Right lobe of liver (tissue), 6 donors: ENCODE data around the gene USP7. TPM values are rescaled to one million over a fixed set of nuclear protein-coding genes. Genes with fewer than 3 reads are reported as not detected.

Experiments
- ATAC-seq, 4 donors: fragments of 200-7000 bp; cut with Tn5 transposase; one replicate each; pipeline ENCODE4 v1.9.1; 2020; ENCODE audit warnings: mild to moderate bottlenecking in 4 of 4, moderate library complexity in 4 of 4
- DNase-seq, 3 donors: peaks; one replicate each; pipeline ENCODE4 v3.0.0-alpha.2; 2020
- H3K27ac ChIP-seq, 3 donors: fragments of 200-600 bp; one replicate each; pipeline ENCODE4 v1.8.0; 2022
- H3K27me3 ChIP-seq, 2 donors: fragments of 200-600 bp; one replicate each; pipeline ENCODE4 v1.8.0; 2022
- H3K36me3 ChIP-seq, 4 donors: fragments of 200-600 bp; sonication (generic) in 1 of 4; one replicate each; pipeline versions ENCODE4 v1.5.1 to v1.8.0; 2017 to 2022; ENCODE audit warnings: control low read depth in 1 of 4
- H3K4me1 ChIP-seq, 4 donors: fragments of 200-600 bp; sonication (generic) in 1 of 4; one replicate each; pipeline versions ENCODE4 v1.5.1 to v1.8.0; 2017 to 2022; ENCODE audit warnings: control low read depth in 1 of 4
- H3K4me3 ChIP-seq, 3 donors: fragments of 200-600 bp; one replicate each; pipeline ENCODE4 v1.8.0; 2022
- H3K9me3 ChIP-seq, 4 donors: fragments of 200-600 bp; sonication (generic) in 1 of 4; one replicate each; pipeline versions ENCODE4 v1.5.1 to v1.8.0; 2017 to 2022; ENCODE audit warnings: control low read depth in 1 of 4
- POLR2A ChIP-seq: fragments of 450-650 bp; IDR thresholded peaks from one replicate; pipeline ENCODE4 v1.6.1; 2017; ENCODE audit warnings: antibody characterized with exemption, mild to moderate bottlenecking
- WGBS: methylation state at CpG from one replicate; pipeline ENCODE4 v1.1.6; 2018; ENCODE audit warnings: low coverage, low lambda C conversion rate; ENCODE audit not compliant: insufficient coverage; ENCODE audit errors: missing lambda C conversion rate; 5-methylcytosine and 5-hydroxymethylcytosine counted together
- intact Hi-C, 2 donors: fragments of 100-400 bp; cut with DNase I; formaldehyde crosslinking; loops; one replicate each; pipeline versions ENCODE4 v1.11.2 to v1.14.1; 2022
- total RNA-seq, 6 experiments: library from RNA; depleted of rRNA in 2 of 6; stranded (reverse); fragments of >200 nt in 2 of 6; fragmentation: NEBNext Ultra II Directional in 3 of 6; extraction: Animal tissue kit (Norgen Biotek cat#: 25700) in 3 of 6; gene quantifications; one replicate each; pipeline versions ENCODE4 v1.1.0 to v1.2.4, GENCODE V29; 2016 to 2023
- TF ChIP-seq, protein P1 (sequence below), 4 donors: fragments of 200-600 bp in 3 of 4; fragments of 450-650 bp in 1 of 4; IDR thresholded peaks; one replicate each; pipeline versions ENCODE4 v1.5.1 to v1.8.0; 2016 to 2022; ENCODE audit warnings: antibody characterized with exemption in 4 of 4, mild to moderate bottlenecking in 2 of 4
- donor health status: DM: no; HTN: yes; CAD: no.
- donor health status: DM: no; HTN: no; CAD: no.
- donor health status: DM: no; HTN: no; CAD: no.
- donor health status: DM: no; HTN: yes; CAD: no.
- donor health status: DM: no; HTN: yes; CAD: no.

USP7 gene
- total RNA-seq, 6 experiments from 2014 or later = 46.8 to 55.8 (median 49.1) TPM

- Histone ChIP-seq H3K27ac (no peak overlapping the region), H3K27me3 (no peaks in the 10 kb centered on the region), H3K36me3 (no peaks in the 10 kb centered on the region), H3K4me3 (no peak overlapping the region), H3K9me3 (no peaks in the 10 kb centered on the region), H3K4me1 (peaks cover 1 to 53% (median 16%) of the 10 kb centered on the region in 4 donors)
- intact Hi-C loops = no loop called here
- ATAC-seq = no peak
- TF ChIP-seq, protein P1, sequence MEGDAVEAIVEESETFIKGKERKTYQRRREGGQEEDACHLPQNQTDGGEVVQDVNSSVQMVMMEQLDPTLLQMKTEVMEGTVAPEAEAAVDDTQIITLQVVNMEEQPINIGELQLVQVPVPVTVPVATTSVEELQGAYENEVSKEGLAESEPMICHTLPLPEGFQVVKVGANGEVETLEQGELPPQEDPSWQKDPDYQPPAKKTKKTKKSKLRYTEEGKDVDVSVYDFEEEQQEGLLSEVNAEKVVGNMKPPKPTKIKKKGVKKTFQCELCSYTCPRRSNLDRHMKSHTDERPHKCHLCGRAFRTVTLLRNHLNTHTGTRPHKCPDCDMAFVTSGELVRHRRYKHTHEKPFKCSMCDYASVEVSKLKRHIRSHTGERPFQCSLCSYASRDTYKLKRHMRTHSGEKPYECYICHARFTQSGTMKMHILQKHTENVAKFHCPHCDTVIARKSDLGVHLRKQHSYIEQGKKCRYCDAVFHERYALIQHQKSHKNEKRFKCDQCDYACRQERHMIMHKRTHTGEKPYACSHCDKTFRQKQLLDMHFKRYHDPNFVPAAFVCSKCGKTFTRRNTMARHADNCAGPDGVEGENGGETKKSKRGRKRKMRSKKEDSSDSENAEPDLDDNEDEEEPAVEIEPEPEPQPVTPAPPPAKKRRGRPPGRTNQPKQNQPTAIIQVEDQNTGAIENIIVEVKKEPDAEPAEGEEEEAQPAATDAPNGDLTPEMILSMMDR (IDR thresholded peaks at IDR 0.05) = no peak
- no peak for TF ChIP-seq POLR2A
- no peak for DNase-seq
- WGBS = no CpG with 5 or more reads among the region's 11 CpGs
These were observed 10.6 kb downstream of the USP7 start for GRCh38 chr16:8953064-8953463.

GRCh38 chr16:8952281-8952751 lies 11.4 kb downstream of the USP7 start:
- Histone ChIP-seq H3K4me1 (peaks cover 1 to 45% (median 14%) of the 10 kb centered on the region in 4 donors), H3K36me3 (no peaks in the 10 kb centered on the region), H3K27me3 (no peaks in the 10 kb centered on the region), H3K27ac (no peak overlapping the region), H3K9me3 (no peaks in the 10 kb centered on the region), H3K4me3 (no peak overlapping the region)
- peak in 1 of 4 donors; percentile 10 for ATAC-seq
- 100% methylated on average over 1 of the region's 7 CpGs for WGBS
- DNase-seq = no peak
- TF ChIP-seq, protein P1 (IDR thresholded peaks at IDR 0.05) = no peak
- no peak for TF ChIP-seq POLR2A
- intact Hi-C loops = no loop called here

GRCh38 chr16:8951447-8952280 lies 12.0 kb downstream of the USP7 start:
- 70% methylated on average over 8 of the region's 14 CpGs for WGBS
- no peaks in the 10 kb centered on the region for H3K27me3 ChIP-seq
- H3K27ac ChIP-seq = no peak overlapping the region
- peaks cover 1 to 43% (median 12%) of the 10 kb centered on the region in 4 donors for H3K4me1 ChIP-seq
- intact Hi-C loops = no loop called here
- H3K36me3 ChIP-seq = no peaks in the 10 kb centered on the region
- ATAC-seq (no peak), DNase-seq (no peak)
- TF ChIP-seq POLR2A = no peak
- TF ChIP-seq, protein P1 (IDR thresholded peaks at IDR 0.05) = no peak
- no peak overlapping the region for H3K4me3 ChIP-seq
- no peaks in the 10 kb centered on the region for H3K9me3 ChIP-seq

GRCh38 chr16:8950580-8951077 lies 13.1 kb downstream of the USP7 start:
- Histone ChIP-seq H3K4me1 (peaks cover 0 to 38% (median 3%) of the 10 kb centered on the region in 4 donors), H3K4me3 (no peak overlapping the region), H3K36me3 (no peaks in the 10 kb centered on the region), H3K9me3 (no peaks in the 10 kb centered on the region), H3K27ac (no peak overlapping the region), H3K27me3 (no peaks in the 10 kb centered on the region)
- 67% methylated on average over 6 of the region's 11 CpGs for WGBS
- no peak for DNase-seq
- ATAC-seq = peak in 2 of 4 donors; percentile 24 to 44
- TF ChIP-seq POLR2A = no peak
- TF ChIP-seq, protein P1 (IDR thresholded peaks at IDR 0.05) = no peak
- intact Hi-C loops = no loop called here
